ENCODE measurements around the gene WDFY4. TPM values are rescaled to one million over a fixed set of nuclear protein-coding genes. Genes with fewer than 3 reads are reported as not detected.

WDFY4 gene
- polyA plus RNA-seq, 1 donor (not counting 4 experiments of a cell fraction or from before 2014, with no cell fraction given), result 0.04 TPM

DNA sequence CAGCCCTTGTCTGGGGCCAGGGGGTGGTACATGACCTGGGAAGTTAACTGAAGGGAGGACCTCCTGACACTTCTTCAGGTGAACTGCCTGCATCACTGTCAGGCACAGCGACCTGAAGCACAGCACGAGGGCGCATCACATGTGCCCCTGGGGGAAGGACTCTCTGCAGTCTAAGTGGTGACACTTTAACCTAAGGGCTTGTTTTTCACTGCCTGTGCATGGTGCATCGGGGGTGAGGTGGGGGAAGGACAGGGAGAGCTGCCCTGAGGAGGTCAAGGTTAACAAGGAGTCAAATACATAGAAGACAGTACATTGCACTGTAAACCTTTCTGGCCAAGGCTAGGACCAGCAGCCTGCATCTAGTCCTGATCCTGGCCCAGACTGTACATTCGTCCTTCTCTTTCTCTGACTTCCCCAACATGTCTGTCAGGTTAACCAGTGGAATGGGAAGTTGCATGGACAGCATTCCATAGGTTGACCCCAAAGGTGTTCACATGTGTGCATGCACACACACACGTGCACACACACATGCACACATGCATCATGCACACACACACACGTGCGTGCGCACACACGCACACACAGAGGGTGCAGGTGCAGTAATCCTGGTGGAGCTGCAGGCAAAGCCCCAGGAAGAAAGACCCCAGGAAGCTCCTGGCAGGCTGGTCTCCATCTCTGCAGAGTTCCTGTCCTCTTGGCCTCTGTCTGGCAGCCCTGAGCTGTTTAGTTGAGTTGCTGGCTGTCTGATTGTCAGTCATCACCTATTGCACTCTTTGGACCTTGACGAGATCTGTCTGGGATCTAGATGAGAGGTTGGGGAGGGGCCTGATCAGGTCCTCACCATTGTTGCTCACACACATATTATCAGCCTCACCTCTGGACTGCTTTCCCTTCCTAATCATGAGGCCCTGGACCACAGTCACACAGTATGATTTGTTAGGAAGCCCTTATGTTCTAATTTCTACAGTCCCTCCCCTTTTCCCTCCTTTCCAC is 37.8 kb downstream of the WDFY4 start:
- H3K27ac ChIP-seq (ENCODE audit: control insufficient read depth, insufficient read depth, low read length), result no peak overlapping the region
- H3K4me3 ChIP-seq (ENCODE audit: control insufficient read depth in 2 of 3, extremely low read depth in 1 of 3, insufficient read depth in 2 of 3, low read depth in 1 of 3, low read length in 3 of 3), result no peak overlapping the region
- H2AFZ ChIP-seq (ENCODE audit: control insufficient read depth, low read length), result no peak overlapping the region
- no peaks in the 10 kb centered on the region for H3K79me2 ChIP-seq (ENCODE audit: control insufficient read depth, insufficient read depth, low read length)
- DNase-seq (ENCODE audit: low read depth, low spot score), result no peak
- no peaks in the 10 kb centered on the region for H3K9me1 ChIP-seq (ENCODE audit: control insufficient read depth, extremely low read depth, insufficient read depth, low read length)
- FAIRE-seq, result no peak
- H3K4me1 ChIP-seq (ENCODE audit: control insufficient read depth, extremely low read depth, insufficient read depth, low read length), result no peaks in the 10 kb centered on the region
- no peak for TF ChIP-seq EZH2 (IDR thresholded peaks at IDR 0.05; ENCODE audit: low read length)
- TF ChIP-seq, protein P1, sequence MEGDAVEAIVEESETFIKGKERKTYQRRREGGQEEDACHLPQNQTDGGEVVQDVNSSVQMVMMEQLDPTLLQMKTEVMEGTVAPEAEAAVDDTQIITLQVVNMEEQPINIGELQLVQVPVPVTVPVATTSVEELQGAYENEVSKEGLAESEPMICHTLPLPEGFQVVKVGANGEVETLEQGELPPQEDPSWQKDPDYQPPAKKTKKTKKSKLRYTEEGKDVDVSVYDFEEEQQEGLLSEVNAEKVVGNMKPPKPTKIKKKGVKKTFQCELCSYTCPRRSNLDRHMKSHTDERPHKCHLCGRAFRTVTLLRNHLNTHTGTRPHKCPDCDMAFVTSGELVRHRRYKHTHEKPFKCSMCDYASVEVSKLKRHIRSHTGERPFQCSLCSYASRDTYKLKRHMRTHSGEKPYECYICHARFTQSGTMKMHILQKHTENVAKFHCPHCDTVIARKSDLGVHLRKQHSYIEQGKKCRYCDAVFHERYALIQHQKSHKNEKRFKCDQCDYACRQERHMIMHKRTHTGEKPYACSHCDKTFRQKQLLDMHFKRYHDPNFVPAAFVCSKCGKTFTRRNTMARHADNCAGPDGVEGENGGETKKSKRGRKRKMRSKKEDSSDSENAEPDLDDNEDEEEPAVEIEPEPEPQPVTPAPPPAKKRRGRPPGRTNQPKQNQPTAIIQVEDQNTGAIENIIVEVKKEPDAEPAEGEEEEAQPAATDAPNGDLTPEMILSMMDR (optimal IDR thresholded peaks at IDR 0.05 in 1 of 3, IDR thresholded peaks at IDR 0.05 in 1 of 3, conservative IDR thresholded peaks at IDR 0.05 in 1 of 3; ENCODE audit: extremely low read depth in 1 of 3, insufficient read depth in 2 of 3, low read length in 3 of 3), result no peak
- dilution Hi-C loops (cut with MboI; ENCODE audit: extremely low pct_ligation_motif_present, low sequenced_read_pairs), result no loop called here
- H3K27me3 ChIP-seq (ENCODE audit: control insufficient read depth, extremely low read depth, insufficient read depth, low read length), result peaks cover 4% of the 10 kb centered on the region
- no peaks in the 10 kb centered on the region for H3K9me3 ChIP-seq (ENCODE audit: control insufficient read depth, low read depth, low read length)
- H3K36me3 ChIP-seq (ENCODE audit: control insufficient read depth in 2 of 2, extremely low read depth in 1 of 2, insufficient read depth in 2 of 2, low read length in 2 of 2), result no peaks in the 10 kb centered on the region
- H3K9ac ChIP-seq (ENCODE audit: control insufficient read depth, extremely low read depth, insufficient read depth, low read length), result no peak overlapping the region
- H4K20me1 ChIP-seq (ENCODE audit: control insufficient read depth, extremely low read depth, insufficient read depth, low read length), result no peaks in the 10 kb centered on the region
- no peak overlapping the region for H3K4me2 ChIP-seq (ENCODE audit: control insufficient read depth, extremely low read depth, insufficient read depth, low read depth, low read length)

DNA sequence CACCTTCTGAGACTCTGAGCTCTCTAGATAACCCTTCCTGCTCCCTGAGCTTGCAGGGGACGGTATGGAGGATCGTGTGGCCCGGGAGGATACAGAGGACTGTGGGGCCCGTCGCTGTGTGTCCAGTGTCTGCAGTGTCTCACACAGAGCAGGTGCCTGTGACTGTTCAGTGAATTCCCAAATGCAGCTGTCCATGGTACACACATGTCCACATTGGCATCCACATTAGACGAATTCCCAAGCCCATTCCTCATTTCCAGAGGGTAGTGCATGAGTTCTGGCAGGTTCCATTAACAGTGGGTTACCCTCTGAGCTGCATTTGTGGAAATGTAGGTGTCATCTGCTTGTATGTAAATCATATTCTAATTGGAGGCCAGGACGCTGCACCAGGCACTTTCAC is 39.5 kb downstream of the WDFY4 start:
- Histone ChIP-seq H4K20me1 (ENCODE audit: control insufficient read depth, extremely low read depth, insufficient read depth, low read length) (no peaks in the 10 kb centered on the region), H3K9me3 (ENCODE audit: control insufficient read depth, low read depth, low read length) (no peaks in the 10 kb centered on the region), H3K79me2 (ENCODE audit: control insufficient read depth, insufficient read depth, low read length) (no peaks in the 10 kb centered on the region), H3K4me2 (ENCODE audit: control insufficient read depth, extremely low read depth, insufficient read depth, low read depth, low read length) (no peak overlapping the region), H2AFZ (ENCODE audit: control insufficient read depth, low read length) (no peak overlapping the region), H3K4me3 (ENCODE audit: control insufficient read depth in 2 of 3, extremely low read depth in 1 of 3, insufficient read depth in 2 of 3, low read depth in 1 of 3, low read length in 3 of 3) (no peak overlapping the region), H3K36me3 (ENCODE audit: control insufficient read depth in 2 of 2, extremely low read depth in 1 of 2, insufficient read depth in 2 of 2, low read length in 2 of 2) (no peaks in the 10 kb centered on the region), H3K27ac (ENCODE audit: control insufficient read depth, insufficient read depth, low read length) (no peak overlapping the region), H3K4me1 (ENCODE audit: control insufficient read depth, extremely low read depth, insufficient read depth, low read length) (no peaks in the 10 kb centered on the region), H3K9ac (ENCODE audit: control insufficient read depth, extremely low read depth, insufficient read depth, low read length) (no peak overlapping the region), H3K9me1 (ENCODE audit: control insufficient read depth, extremely low read depth, insufficient read depth, low read length) (no peaks in the 10 kb centered on the region), H3K27me3 (ENCODE audit: control insufficient read depth, extremely low read depth, insufficient read depth, low read length) (no peaks in the 10 kb centered on the region)
- FAIRE-seq (no peak), DNase-seq (ENCODE audit: low read depth, low spot score) (no peak)
- no peak for TF ChIP-seq EZH2 (IDR thresholded peaks at IDR 0.05; ENCODE audit: low read length)
- TF ChIP-seq, protein P1 (optimal IDR thresholded peaks at IDR 0.05 in 1 of 3, IDR thresholded peaks at IDR 0.05 in 1 of 3, conservative IDR thresholded peaks at IDR 0.05 in 1 of 3; ENCODE audit: extremely low read depth in 1 of 3, insufficient read depth in 2 of 3, low read length in 3 of 3), result no peak
- dilution Hi-C loops (cut with MboI; ENCODE audit: extremely low pct_ligation_motif_present, low sequenced_read_pairs), result no loop called here

Data from keratinocyte (primary cell).